ENCODE results near the gene TMEM59L. TPM values are rescaled to one million over a fixed set of nuclear protein-coding genes. Genes with fewer than 3 reads are reported as not detected.

Gene TMEM59L
- total and polyA plus RNA-seq, 2 of the 13 experiments (the other 11 are each of a cell fraction or from before 2014, with no cell fraction given): 0.97 to 5.5 TPM

DNA sequence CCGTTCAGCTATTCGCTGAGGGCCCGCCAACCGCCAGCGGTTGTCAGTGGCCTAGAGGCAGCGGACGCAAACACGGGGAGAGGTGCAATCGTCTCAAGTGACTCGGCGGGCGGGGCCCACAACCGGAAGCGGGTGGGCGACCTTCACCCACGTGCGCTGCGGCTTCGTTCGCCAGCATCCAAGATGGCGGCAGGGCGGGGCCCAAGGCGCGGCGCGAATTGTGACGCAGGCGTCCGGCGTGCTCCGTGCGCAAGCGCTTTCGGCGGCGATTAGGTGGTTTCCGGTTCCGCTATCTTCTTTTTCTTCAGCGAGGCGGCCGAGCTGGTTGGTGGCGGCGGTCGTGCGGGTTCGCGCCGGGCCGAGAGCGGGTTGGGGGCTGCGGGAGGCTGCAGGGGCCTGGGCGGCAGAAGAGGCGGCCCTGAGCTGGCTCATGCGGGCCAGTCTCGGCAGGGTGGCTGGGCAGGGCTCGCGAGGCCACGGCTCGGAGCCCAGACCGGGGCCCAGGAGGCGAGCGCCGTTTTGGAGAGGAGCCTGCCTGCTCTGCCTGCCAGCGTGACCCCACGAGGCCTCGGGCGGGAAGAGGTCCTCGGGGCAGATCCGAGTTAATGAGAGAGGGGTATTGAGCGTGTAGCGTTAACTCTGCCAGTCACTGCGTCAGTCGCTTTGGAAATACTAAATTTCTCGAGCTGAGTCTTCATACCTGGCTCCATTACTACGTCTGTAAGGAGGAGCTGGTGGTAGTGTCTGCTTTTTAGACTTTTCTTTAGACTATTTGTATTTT, 40.9 kb upstream of the TMEM59L start, which contains the start of gene UBA52 (continued):
- TF ChIP-seq, protein P1, sequence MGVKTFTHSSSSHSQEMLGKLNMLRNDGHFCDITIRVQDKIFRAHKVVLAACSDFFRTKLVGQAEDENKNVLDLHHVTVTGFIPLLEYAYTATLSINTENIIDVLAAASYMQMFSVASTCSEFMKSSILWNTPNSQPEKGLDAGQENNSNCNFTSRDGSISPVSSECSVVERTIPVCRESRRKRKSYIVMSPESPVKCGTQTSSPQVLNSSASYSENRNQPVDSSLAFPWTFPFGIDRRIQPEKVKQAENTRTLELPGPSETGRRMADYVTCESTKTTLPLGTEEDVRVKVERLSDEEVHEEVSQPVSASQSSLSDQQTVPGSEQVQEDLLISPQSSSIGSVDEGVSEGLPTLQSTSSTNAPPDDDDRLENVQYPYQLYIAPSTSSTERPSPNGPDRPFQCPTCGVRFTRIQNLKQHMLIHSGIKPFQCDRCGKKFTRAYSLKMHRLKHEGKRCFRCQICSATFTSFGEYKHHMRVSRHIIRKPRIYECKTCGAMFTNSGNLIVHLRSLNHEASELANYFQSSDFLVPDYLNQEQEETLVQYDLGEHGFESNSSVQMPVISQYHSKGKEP (CRISPR knock-in tag; IDR thresholded peaks at IDR 0.05): peak; percentile 89
- TF ChIP-seq ZNF430 (CRISPR knock-in tag; IDR thresholded peaks at IDR 0.05) (peak; percentile 81), ZNF720 (CRISPR knock-in tag; IDR thresholded peaks at IDR 0.05) (no peak), ZNF292 (CRISPR knock-in tag; IDR thresholded peaks at IDR 0.05; ENCODE audit: borderline replicate concordance, low read depth) (no peak), ZFP41 (CRISPR knock-in tag; IDR thresholded peaks at IDR 0.05; ENCODE audit: borderline replicate concordance) (no peak), ARHGAP35 (CRISPR knock-in tag; IDR thresholded peaks at IDR 0.05; ENCODE audit: borderline replicate concordance) (no peak; the same call in 1 of the 2 replicates), NR1H2 (CRISPR knock-in tag; IDR thresholded peaks at IDR 0.05; ENCODE audit: borderline replicate concordance, low read depth) (no peak), ZBTB8A (CRISPR knock-in tag; IDR thresholded peaks at IDR 0.05; ENCODE audit: borderline replicate concordance, low read depth) (no peak), NPAS2 (CRISPR knock-in tag; IDR thresholded peaks at IDR 0.05; ENCODE audit: borderline replicate concordance) (no peak), HNF4A (CRISPR knock-in tag; IDR thresholded peaks at IDR 0.05) (peak; percentile 49), ZBTB3 (CRISPR knock-in tag; IDR thresholded peaks at IDR 0.05; ENCODE audit: borderline replicate concordance, low read depth) (0 out of 2 replicates have a peak, but pooled peaks have one; percentile 39), SAP130 (CRISPR knock-in tag; IDR thresholded peaks at IDR 0.05; ENCODE audit: low read depth) (peak; percentile 100), IRF2 (CRISPR knock-in tag; IDR thresholded peaks at IDR 0.05) (peak; percentile 96), MED1 (CRISPR knock-in tag; IDR thresholded peaks at IDR 0.05) (peak; percentile 91), ZNF839 (CRISPR knock-in tag; IDR thresholded peaks at IDR 0.05; ENCODE audit: borderline replicate concordance) (peak; percentile 71; the same call in 1 of the 2 replicates), ZNF563 (CRISPR knock-in tag; IDR thresholded peaks at IDR 0.05) (peak; percentile 95), ATF1 (CRISPR knock-in tag; IDR thresholded peaks at IDR 0.05) (peak; percentile 95), TARDBP (CRISPR knock-in tag; IDR thresholded peaks at IDR 0.05) (peak; percentile 96; the same call in 1 of the 2 replicates), ZNF569 (CRISPR knock-in tag; IDR thresholded peaks at IDR 0.05; ENCODE audit: borderline replicate concordance) (peak; percentile 62; the same call in 1 of the 2 replicates), ZNF333 (CRISPR knock-in tag; IDR thresholded peaks at IDR 0.05; ENCODE audit: borderline replicate concordance) (peak; percentile 86; the same call in 1 of the 2 replicates), SALL1 (CRISPR knock-in tag; IDR thresholded peaks at IDR 0.05) (peak; percentile 93)
- TF ChIP-seq, protein P2, sequence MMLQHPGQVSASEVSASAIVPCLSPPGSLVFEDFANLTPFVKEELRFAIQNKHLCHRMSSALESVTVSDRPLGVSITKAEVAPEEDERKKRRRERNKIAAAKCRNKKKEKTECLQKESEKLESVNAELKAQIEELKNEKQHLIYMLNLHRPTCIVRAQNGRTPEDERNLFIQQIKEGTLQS (CRISPR knock-in tag; IDR thresholded peaks at IDR 0.05): peak; percentile 9; the same call in 1 of the 2 replicates
- TF ChIP-seq, protein P3, sequence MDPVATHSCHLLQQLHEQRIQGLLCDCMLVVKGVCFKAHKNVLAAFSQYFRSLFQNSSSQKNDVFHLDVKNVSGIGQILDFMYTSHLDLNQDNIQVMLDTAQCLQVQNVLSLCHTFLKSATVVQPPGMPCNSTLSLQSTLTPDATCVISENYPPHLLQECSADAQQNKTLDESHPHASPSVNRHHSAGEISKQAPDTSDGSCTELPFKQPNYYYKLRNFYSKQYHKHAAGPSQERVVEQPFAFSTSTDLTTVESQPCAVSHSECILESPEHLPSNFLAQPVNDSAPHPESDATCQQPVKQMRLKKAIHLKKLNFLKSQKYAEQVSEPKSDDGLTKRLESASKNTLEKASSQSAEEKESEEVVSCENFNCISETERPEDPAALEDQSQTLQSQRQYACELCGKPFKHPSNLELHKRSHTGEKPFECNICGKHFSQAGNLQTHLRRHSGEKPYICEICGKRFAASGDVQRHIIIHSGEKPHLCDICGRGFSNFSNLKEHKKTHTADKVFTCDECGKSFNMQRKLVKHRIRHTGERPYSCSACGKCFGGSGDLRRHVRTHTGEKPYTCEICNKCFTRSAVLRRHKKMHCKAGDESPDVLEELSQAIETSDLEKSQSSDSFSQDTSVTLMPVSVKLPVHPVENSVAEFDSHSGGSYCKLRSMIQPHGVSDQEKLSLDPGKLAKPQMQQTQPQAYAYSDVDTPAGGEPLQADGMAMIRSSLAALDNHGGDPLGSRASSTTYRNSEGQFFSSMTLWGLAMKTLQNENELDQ (CRISPR knock-in tag; IDR thresholded peaks at IDR 0.05; ENCODE audit: borderline replicate concordance): peak; percentile 28; the same call in 1 of the 2 replicates
- TF ChIP-seq, protein P4, sequence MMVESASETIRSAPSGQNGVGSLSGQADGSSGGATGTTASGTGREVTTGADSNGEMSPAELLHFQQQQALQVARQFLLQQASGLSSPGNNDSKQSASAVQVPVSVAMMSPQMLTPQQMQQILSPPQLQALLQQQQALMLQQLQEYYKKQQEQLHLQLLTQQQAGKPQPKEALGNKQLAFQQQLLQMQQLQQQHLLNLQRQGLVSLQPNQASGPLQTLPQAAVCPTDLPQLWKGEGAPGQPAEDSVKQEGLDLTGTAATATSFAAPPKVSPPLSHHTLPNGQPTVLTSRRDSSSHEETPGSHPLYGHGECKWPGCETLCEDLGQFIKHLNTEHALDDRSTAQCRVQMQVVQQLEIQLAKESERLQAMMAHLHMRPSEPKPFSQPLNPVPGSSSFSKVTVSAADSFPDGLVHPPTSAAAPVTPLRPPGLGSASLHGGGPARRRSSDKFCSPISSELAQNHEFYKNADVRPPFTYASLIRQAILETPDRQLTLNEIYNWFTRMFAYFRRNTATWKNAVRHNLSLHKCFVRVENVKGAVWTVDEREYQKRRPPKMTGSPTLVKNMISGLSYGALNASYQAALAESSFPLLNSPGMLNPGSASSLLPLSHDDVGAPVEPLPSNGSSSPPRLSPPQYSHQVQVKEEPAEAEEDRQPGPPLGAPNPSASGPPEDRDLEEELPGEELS (CRISPR knock-in tag; IDR thresholded peaks at IDR 0.05): peak; percentile 69
